Activated T-cell treated with anti-CD3 and anti-CD28 coated beads, Interleukin-2, amount 50 U/mL, for 4 hours (primary cell): ENCODE results near the gene TMEM132E. TPM values are rescaled to one million over a fixed set of nuclear protein-coding genes. Genes with fewer than 3 reads are reported as not detected.

Source experiments
- total RNA-seq, 3 donors: library from RNA; stranded (reverse); gene quantifications; one replicate each; pipeline ENCODE4 v1.2.1, GENCODE V29; 2021

The TMEM132E gene
- total RNA-seq, 3 donors from 2014 or later: 0.05 to 0.14 (median 0.10) TPM

Other genes starting within 250 kb of the TMEM132E start
- not detected for gene CCL13, start 223.1 kb upstream of the TMEM132E start, total RNA-seq
- gene CCL1, start 216.3 kb upstream of the TMEM132E start, total RNA-seq: 10 to 100 TPM in 1 of 3 donors, 1 to 10 TPM in 2; 1.4 to 17.7 (median 3.6) TPM